ENCODE results near the gene AOPEP.

DNA sequence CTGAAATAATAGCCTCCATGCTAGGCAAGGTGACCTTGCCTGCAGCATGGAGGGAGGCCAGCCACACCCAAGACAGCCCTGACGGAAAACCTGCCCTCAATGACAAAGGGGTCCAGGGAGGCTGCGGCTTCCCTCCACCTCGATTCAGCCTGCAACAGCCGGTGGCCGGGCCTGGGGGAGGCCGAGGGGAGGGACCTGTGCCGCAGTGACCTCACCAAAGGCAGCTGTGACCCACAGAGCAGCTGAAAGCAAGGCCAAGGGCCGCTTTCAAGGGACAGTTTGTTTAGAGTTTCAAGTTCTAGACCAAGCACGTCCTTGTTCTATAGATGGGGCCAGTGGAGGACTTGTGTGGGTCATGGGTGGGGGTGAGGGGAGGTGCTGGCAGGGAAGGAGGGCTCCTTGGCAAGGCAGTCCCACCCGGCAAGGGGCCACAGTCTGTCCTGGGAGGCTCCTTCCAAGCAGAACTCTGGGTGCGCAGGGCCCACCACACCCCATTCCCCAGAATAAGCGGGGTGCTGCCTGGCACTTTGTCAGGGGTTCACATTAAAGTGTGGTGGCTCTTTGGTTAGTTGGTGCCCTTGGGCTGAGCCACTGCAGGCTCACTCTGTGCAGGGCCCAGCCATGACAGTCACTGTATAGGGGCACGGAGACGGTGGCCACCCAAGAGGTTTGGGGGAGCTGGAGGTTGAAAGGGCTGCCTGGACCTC is 364.5 kb downstream of the AOPEP start:
- no peak for TF ChIP-seq POLR2AphosphoS5 (IDR thresholded peaks at IDR 0.05)
- TF ChIP-seq, protein P1, sequence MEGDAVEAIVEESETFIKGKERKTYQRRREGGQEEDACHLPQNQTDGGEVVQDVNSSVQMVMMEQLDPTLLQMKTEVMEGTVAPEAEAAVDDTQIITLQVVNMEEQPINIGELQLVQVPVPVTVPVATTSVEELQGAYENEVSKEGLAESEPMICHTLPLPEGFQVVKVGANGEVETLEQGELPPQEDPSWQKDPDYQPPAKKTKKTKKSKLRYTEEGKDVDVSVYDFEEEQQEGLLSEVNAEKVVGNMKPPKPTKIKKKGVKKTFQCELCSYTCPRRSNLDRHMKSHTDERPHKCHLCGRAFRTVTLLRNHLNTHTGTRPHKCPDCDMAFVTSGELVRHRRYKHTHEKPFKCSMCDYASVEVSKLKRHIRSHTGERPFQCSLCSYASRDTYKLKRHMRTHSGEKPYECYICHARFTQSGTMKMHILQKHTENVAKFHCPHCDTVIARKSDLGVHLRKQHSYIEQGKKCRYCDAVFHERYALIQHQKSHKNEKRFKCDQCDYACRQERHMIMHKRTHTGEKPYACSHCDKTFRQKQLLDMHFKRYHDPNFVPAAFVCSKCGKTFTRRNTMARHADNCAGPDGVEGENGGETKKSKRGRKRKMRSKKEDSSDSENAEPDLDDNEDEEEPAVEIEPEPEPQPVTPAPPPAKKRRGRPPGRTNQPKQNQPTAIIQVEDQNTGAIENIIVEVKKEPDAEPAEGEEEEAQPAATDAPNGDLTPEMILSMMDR (IDR thresholded peaks at IDR 0.05) = no peak

Data from gastroesophageal sphincter (tissue), 3 donors.